ENCODE measurements around the gene SDC4. TPM values are rescaled to one million over a fixed set of nuclear protein-coding genes. Genes with fewer than 3 reads are reported as not detected.

SDC4 gene
- total RNA-seq, 1 donor from 2014 or later: 239 TPM

GRCh38 chr20:45366192-45366591, 18.0 kb upstream of the SDC4 start:
- H3K4me3 ChIP-seq (ENCODE audit: low read depth, low read length): no peak overlapping the region
- TF ChIP-seq CTCF (conservative IDR thresholded peaks at IDR 0.05; ENCODE audit: low read depth, low read length): no peak
- DNase-seq (ENCODE audit: low read depth): no peak

- no peak overlapping the region for H3K4me3 ChIP-seq (ENCODE audit: low read depth, low read length)
- DNase-seq (ENCODE audit: low read depth): no peak
- no peak for TF ChIP-seq CTCF (conservative IDR thresholded peaks at IDR 0.05; ENCODE audit: low read depth, low read length)
Measured at GRCh38 chr20:45365444-45365970, 17.3 kb upstream of the SDC4 start.

- no peak for DNase-seq (ENCODE audit: low read depth)
- peak overlapping the region; percentile 81 for H3K4me3 ChIP-seq (ENCODE audit: low read depth, low read length)
- no peak for TF ChIP-seq CTCF (conservative IDR thresholded peaks at IDR 0.05; ENCODE audit: low read depth, low read length)
Measured at GRCh38 chr20:45363611-45364492, 15.6 kb upstream of the SDC4 start.

- peak; percentile 83 for DNase-seq (ENCODE audit: low read depth)
- peak; percentile 80 for TF ChIP-seq CTCF (conservative IDR thresholded peaks at IDR 0.05; ENCODE audit: low read depth, low read length)
- peak within 1 kb of the TSS; percentile 81 for H3K4me3 ChIP-seq (ENCODE audit: low read depth, low read length)
Measured at GRCh38 chr20:45362804-45363610, 14.8 kb upstream of the SDC4 start, which contains the start of gene SYS1. SYS1 (plus strand) TSS chr20:45363156; CDS start chr20:45363532, 376 bp downstream.

GRCh38 chr20:45361793-45362192, 13.6 kb upstream of the SDC4 start:
- TF ChIP-seq CTCF (conservative IDR thresholded peaks at IDR 0.05; ENCODE audit: low read depth, low read length): no peak
- no peak overlapping the region for H3K4me3 ChIP-seq (ENCODE audit: low read depth, low read length)
- DNase-seq (ENCODE audit: low read depth): no peak

- TF ChIP-seq CTCF (conservative IDR thresholded peaks at IDR 0.05; ENCODE audit: low read depth, low read length): no peak
- no peak for DNase-seq (ENCODE audit: low read depth)
- no peak overlapping the region for H3K4me3 ChIP-seq (ENCODE audit: low read depth, low read length)
Measured at GRCh38 chr20:45359406-45360148, 11.4 kb upstream of the SDC4 start.
